ENCODE measurements around the gene CLN3. TPM values are rescaled to one million over a fixed set of nuclear protein-coding genes. Genes with fewer than 3 reads are reported as not detected.

CLN3 gene
- total RNA-seq, 1 donor from 2014 or later = 4.4 TPM

GRCh38 chr16:28524681-28525171 lies 32.9 kb upstream of the CLN3 start:
- H3K4me3 ChIP-seq = no peak overlapping the region
- TF ChIP-seq EZH2phosphoT487 (IDR thresholded peaks at IDR 0.05) (no peak), EZH2 (IDR thresholded peaks at IDR 0.05) (no peak)
- TF ChIP-seq, protein P1, sequence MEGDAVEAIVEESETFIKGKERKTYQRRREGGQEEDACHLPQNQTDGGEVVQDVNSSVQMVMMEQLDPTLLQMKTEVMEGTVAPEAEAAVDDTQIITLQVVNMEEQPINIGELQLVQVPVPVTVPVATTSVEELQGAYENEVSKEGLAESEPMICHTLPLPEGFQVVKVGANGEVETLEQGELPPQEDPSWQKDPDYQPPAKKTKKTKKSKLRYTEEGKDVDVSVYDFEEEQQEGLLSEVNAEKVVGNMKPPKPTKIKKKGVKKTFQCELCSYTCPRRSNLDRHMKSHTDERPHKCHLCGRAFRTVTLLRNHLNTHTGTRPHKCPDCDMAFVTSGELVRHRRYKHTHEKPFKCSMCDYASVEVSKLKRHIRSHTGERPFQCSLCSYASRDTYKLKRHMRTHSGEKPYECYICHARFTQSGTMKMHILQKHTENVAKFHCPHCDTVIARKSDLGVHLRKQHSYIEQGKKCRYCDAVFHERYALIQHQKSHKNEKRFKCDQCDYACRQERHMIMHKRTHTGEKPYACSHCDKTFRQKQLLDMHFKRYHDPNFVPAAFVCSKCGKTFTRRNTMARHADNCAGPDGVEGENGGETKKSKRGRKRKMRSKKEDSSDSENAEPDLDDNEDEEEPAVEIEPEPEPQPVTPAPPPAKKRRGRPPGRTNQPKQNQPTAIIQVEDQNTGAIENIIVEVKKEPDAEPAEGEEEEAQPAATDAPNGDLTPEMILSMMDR (IDR thresholded peaks at IDR 0.05) = no peak
- H3K9ac ChIP-seq = no peak overlapping the region
- no peaks in the 10 kb centered on the region for H4K20me1 ChIP-seq (ENCODE audit: low read depth)
- H3K4me3 Mint-ChIP-seq = no peak overlapping the region
- H2AFZ ChIP-seq (replicated peaks) = no peak overlapping the region
- H3K27ac Mint-ChIP-seq = no peak overlapping the region
- H3K9me3 ChIP-seq (ENCODE audit: low read depth) = no peaks in the 10 kb centered on the region
- no peak overlapping the region for H3K4me2 ChIP-seq
- H3K4me1 Mint-ChIP-seq = no peaks in the 10 kb centered on the region
- no peak for DNase-seq (ENCODE audit: low spot score)
- H3K36me3 Mint-ChIP-seq = no peaks in the 10 kb centered on the region
- no peaks in the 10 kb centered on the region for H3K4me1 ChIP-seq
- H3F3A ChIP-seq (ENCODE audit: low read depth) = no peaks in the 10 kb centered on the region
- H3K27me3 ChIP-seq = no peaks in the 10 kb centered on the region
- no peaks in the 10 kb centered on the region for H3K36me3 ChIP-seq
- no peaks in the 10 kb centered on the region for H3K79me2 ChIP-seq (ENCODE audit: low read depth)
- H3K27ac ChIP-seq = no peak overlapping the region
- no peaks in the 10 kb centered on the region for H3K9me3 Mint-ChIP-seq
- peaks cover 6% of the 10 kb centered on the region for H3K27me3 Mint-ChIP-seq (ENCODE audit: insufficient read depth, low read depth)

GRCh38 chr16:28522792-28523191 lies 30.9 kb upstream of the CLN3 start:
- no peaks in the 10 kb centered on the region for H3K4me1 Mint-ChIP-seq
- no peak overlapping the region for H3K9ac ChIP-seq
- no peaks in the 10 kb centered on the region for H3K9me3 ChIP-seq (ENCODE audit: low read depth)
- H3K36me3 ChIP-seq = no peaks in the 10 kb centered on the region
- H3K27ac ChIP-seq = no peak overlapping the region
- H4K20me1 ChIP-seq (ENCODE audit: low read depth) = no peaks in the 10 kb centered on the region
- DNase-seq (ENCODE audit: low spot score) = no peak
- no peak overlapping the region for H3K4me3 Mint-ChIP-seq
- H3K4me3 ChIP-seq = no peak overlapping the region
- H3K9me3 Mint-ChIP-seq = no peaks in the 10 kb centered on the region
- H3K27me3 ChIP-seq = no peaks in the 10 kb centered on the region
- H3K79me2 ChIP-seq (ENCODE audit: low read depth) = no peaks in the 10 kb centered on the region
- peak overlapping the region; percentile 6 for H3K27ac Mint-ChIP-seq
- no peaks in the 10 kb centered on the region for H3F3A ChIP-seq (ENCODE audit: low read depth)
- no peaks in the 10 kb centered on the region for H3K36me3 Mint-ChIP-seq
- peaks cover 6% of the 10 kb centered on the region for H3K27me3 Mint-ChIP-seq (ENCODE audit: insufficient read depth, low read depth)
- no peak overlapping the region for H3K4me2 ChIP-seq
- H3K4me1 ChIP-seq = no peaks in the 10 kb centered on the region
- H2AFZ ChIP-seq (replicated peaks) = no peak overlapping the region
- TF ChIP-seq EZH2 (IDR thresholded peaks at IDR 0.05) (no peak), EZH2phosphoT487 (IDR thresholded peaks at IDR 0.05) (no peak)
- TF ChIP-seq, protein P1 (IDR thresholded peaks at IDR 0.05) = no peak

DNA sequence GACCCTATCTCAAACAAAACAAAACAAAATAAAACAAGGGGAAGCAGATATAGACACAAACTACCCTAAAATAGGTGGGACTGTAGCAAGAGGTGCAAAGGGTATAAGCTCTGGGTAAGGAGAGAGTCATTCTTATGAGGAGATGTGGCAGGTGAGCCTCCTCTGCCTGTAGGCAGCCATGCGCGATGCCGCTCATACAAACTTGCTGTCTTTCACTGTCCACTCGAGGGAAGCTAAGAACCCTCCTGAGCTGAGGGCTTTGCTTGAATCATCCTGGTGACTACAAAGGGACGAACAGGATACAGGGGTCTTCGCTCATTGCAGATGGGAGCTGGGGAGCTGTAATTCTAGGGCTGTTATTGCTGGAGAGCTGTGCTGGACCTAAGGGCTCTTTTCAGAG lies 29.6 kb upstream of the CLN3 start:
- H2AFZ ChIP-seq (replicated peaks) = no peak overlapping the region
- no peak overlapping the region for H3K9ac ChIP-seq
- no peaks in the 10 kb centered on the region for H3K79me2 ChIP-seq (ENCODE audit: low read depth)
- H3K27ac Mint-ChIP-seq = peak overlapping the region; percentile 69
- H3K4me1 Mint-ChIP-seq = no peaks in the 10 kb centered on the region
- no peaks in the 10 kb centered on the region for H4K20me1 ChIP-seq (ENCODE audit: low read depth)
- peaks cover 6% of the 10 kb centered on the region for H3K27me3 Mint-ChIP-seq (ENCODE audit: insufficient read depth, low read depth)
- H3K4me2 ChIP-seq = no peak overlapping the region
- no peak for DNase-seq (ENCODE audit: low spot score)
- H3K27me3 ChIP-seq = no peaks in the 10 kb centered on the region
- H3K4me1 ChIP-seq = no peaks in the 10 kb centered on the region
- H3K27ac ChIP-seq = no peak overlapping the region
- no peaks in the 10 kb centered on the region for H3K9me3 Mint-ChIP-seq
- no peak overlapping the region for H3K4me3 ChIP-seq
- no peak for TF ChIP-seq EZH2 (IDR thresholded peaks at IDR 0.05)
- TF ChIP-seq, protein P1 (IDR thresholded peaks at IDR 0.05) = no peak
- no peak for TF ChIP-seq EZH2phosphoT487 (IDR thresholded peaks at IDR 0.05)
- no peak overlapping the region for H3K4me3 Mint-ChIP-seq
- H3F3A ChIP-seq (ENCODE audit: low read depth) = no peaks in the 10 kb centered on the region
- H3K36me3 ChIP-seq = no peaks in the 10 kb centered on the region
- H3K9me3 ChIP-seq (ENCODE audit: low read depth) = no peaks in the 10 kb centered on the region
- no peaks in the 10 kb centered on the region for H3K36me3 Mint-ChIP-seq

Data from neural progenitor cell (in vitro differentiated cells).